Keratinocyte (primary cell): ENCODE data around the gene AGAP1. TPM values are rescaled to one million over a fixed set of nuclear protein-coding genes. Genes with fewer than 3 reads are reported as not detected.

Experiments used
- DNase-seq: peaks from one replicate; pipeline ENCODE4 v3.0.0-alpha.2; 2011; ENCODE audit warnings: low read depth, missing footprints, low spot score
- FAIRE-seq: peaks from 2 replicates; lab custom pipeline; 2011; peaks lifted over from hg19 to GRCh38; lab: Jason Lieb, UNC
- H2AFZ ChIP-seq: 2 replicates; pipeline ENCODE4 v1.6.0; 2012; ENCODE audit warnings: low read length, control low read depth, inconsistent platforms; ENCODE audit not compliant: control insufficient read depth
- H3K27ac ChIP-seq: 2 replicates; pipeline ENCODE4 v1.5.1; 2011; ENCODE audit warnings: low read length; ENCODE audit not compliant: control insufficient read depth, insufficient read depth
- H3K27me3 ChIP-seq: 3 replicates; pipeline ENCODE4 v1.6.0; 2011; ENCODE audit warnings: low read length; ENCODE audit not compliant: control insufficient read depth, insufficient read depth; ENCODE audit errors: extremely low read depth
- H3K36me3 ChIP-seq, 2 experiments: 2 replicates in 1 of 2; 3 replicates in 1 of 2; pipeline ENCODE4 v1.5.1; 2011; ENCODE audit warnings: low read length in 2 of 2, mild to moderate bottlenecking in 1 of 2; ENCODE audit not compliant: control insufficient read depth in 2 of 2, insufficient read depth in 2 of 2; ENCODE audit errors: extremely low read depth in 1 of 2
- H3K4me1 ChIP-seq: 3 replicates; pipeline ENCODE4 v1.5.1; 2011; ENCODE audit warnings: low read length; ENCODE audit not compliant: control insufficient read depth, insufficient read depth; ENCODE audit errors: extremely low read depth
- H3K4me2 ChIP-seq: 3 replicates; pipeline ENCODE4 v1.6.0; 2011; ENCODE audit warnings: low read depth, low read length; ENCODE audit not compliant: control insufficient read depth, insufficient read depth; ENCODE audit errors: extremely low read depth
- H3K4me3 ChIP-seq, 3 experiments: fragments of 200-600 bp in 1 of 3; sonication (generic) in 1 of 3; 2 replicates in 2 of 3; 3 replicates in 1 of 3; pipeline ENCODE4 v1.5.1; 2011 to 2016; ENCODE audit warnings: low read length in 3 of 3, mild to moderate bottlenecking in 3 of 3, control low read depth in 2 of 3, inconsistent platforms in 1 of 3, low read depth in 1 of 3, mixed read lengths in 1 of 3, mixed run types in 1 of 3, moderate library complexity in 1 of 3; ENCODE audit not compliant: control insufficient read depth in 2 of 3, insufficient read depth in 2 of 3; ENCODE audit errors: extremely low read depth in 1 of 3
- H3K79me2 ChIP-seq: 2 replicates; pipeline ENCODE4 v1.6.0; 2012; ENCODE audit warnings: low read length; ENCODE audit not compliant: control insufficient read depth, insufficient read depth
- H3K9ac ChIP-seq: 3 replicates; pipeline ENCODE4 v1.6.0; 2011; ENCODE audit warnings: low read length; ENCODE audit not compliant: control insufficient read depth, insufficient read depth; ENCODE audit errors: extremely low read depth
- H3K9me1 ChIP-seq: 3 replicates; pipeline ENCODE4 v1.6.0; 2011; ENCODE audit warnings: low read length; ENCODE audit not compliant: control insufficient read depth, insufficient read depth; ENCODE audit errors: extremely low read depth
- H3K9me3 ChIP-seq: 2 replicates; pipeline ENCODE4 v1.5.1; 2012; ENCODE audit warnings: low read depth, low read length; ENCODE audit not compliant: control insufficient read depth
- H4K20me1 ChIP-seq: 3 replicates; pipeline ENCODE4 v1.6.0; 2011; ENCODE audit warnings: low read length; ENCODE audit not compliant: control insufficient read depth, insufficient read depth; ENCODE audit errors: extremely low read depth
- EZH2 ChIP-seq: IDR thresholded peaks from one replicate; pipeline ENCODE4 v1.6.1; 2012; ENCODE audit warnings: inconsistent platforms, mild to moderate bottlenecking, low read length, moderate library complexity
- dilution Hi-C: fragments of 300-500 bp; cut with MboI; formaldehyde crosslinking; loops from one replicate; pipeline ENCODE4 v1.7.0; 2020; ENCODE audit warnings: low sequenced_read_pairs; ENCODE audit not compliant: extremely low pct_ligation_motif_present
- polyA plus RNA-seq, 5 experiments: library from polyadenylated mRNA; depleted of rRNA in 3 of 5; stranded (reverse) in 3 of 5; stranded (forward) in 1 of 5; unstranded in 1 of 5; fragments of >200 nt; gene quantifications; 1 replicate in 1 of 5; 2 replicates in 3 of 5; 3 replicates in 1 of 5; pipeline versions ENCODE4 v1.2.1 to v1.2.3, GENCODE V29; 2011 to 2012; ENCODE audit warnings: missing spikeins in 2 of 5, low read depth in 1 of 5, low replicate concordance in 1 of 5
- TF ChIP-seq, protein P1 (sequence below), 3 experiments: IDR thresholded peaks in 1 of 3; conservative IDR thresholded peaks in 1 of 3; optimal IDR thresholded peaks in 1 of 3; 2 replicates in 2 of 3; 3 replicates in 1 of 3; pipeline versions ENCODE3 to v1.5.1; 2011; ENCODE audit warnings: low read length in 3 of 3, mild to moderate bottlenecking in 3 of 3, moderate library complexity in 2 of 3, control low read depth in 1 of 3, inconsistent platforms in 1 of 3; ENCODE audit not compliant: insufficient read depth in 2 of 3; ENCODE audit errors: extremely low read depth in 1 of 3

Gene AGAP1
- polyA plus RNA-seq, 1 donor (not counting 4 experiments of a cell fraction or from before 2014, with no cell fraction given), result 12.6 TPM

DNA sequence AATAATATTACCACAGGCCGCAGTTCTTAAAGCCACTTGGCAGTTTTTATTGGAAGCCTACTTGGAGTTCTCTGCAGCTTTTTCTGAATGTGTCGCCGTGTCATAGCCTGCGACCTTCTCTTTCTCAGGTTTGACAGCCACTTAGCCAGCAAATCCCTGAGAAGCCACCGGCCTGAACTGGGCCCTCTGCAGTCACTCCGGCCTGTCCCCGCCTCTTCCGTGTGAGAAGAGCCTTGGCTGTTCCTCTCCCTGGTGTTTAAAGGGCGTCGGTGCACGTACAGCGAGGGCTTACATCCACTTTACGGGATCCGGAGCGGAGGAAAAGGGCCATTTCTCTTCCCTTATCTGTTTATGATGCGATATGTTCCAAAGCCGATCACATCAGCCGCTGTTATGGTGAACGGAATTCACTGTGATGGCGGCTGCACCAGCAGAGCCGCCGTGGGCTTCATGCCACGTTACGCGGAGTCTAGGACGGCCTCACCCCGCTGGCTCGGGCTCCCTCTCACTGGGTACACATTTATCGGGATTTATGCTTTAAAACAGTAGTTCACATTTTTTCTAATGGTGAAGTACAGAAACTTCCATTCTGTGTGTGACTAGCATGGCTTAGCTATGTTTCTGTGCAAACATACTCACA lies 607.6 kb downstream of the AGAP1 start:
- no peaks in the 10 kb centered on the region for H3K4me1 ChIP-seq
- no peak overlapping the region for H2AFZ ChIP-seq
- TF ChIP-seq, protein P1, sequence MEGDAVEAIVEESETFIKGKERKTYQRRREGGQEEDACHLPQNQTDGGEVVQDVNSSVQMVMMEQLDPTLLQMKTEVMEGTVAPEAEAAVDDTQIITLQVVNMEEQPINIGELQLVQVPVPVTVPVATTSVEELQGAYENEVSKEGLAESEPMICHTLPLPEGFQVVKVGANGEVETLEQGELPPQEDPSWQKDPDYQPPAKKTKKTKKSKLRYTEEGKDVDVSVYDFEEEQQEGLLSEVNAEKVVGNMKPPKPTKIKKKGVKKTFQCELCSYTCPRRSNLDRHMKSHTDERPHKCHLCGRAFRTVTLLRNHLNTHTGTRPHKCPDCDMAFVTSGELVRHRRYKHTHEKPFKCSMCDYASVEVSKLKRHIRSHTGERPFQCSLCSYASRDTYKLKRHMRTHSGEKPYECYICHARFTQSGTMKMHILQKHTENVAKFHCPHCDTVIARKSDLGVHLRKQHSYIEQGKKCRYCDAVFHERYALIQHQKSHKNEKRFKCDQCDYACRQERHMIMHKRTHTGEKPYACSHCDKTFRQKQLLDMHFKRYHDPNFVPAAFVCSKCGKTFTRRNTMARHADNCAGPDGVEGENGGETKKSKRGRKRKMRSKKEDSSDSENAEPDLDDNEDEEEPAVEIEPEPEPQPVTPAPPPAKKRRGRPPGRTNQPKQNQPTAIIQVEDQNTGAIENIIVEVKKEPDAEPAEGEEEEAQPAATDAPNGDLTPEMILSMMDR (optimal IDR thresholded peaks at IDR 0.05 in 1 of 3, IDR thresholded peaks at IDR 0.05 in 1 of 3, conservative IDR thresholded peaks at IDR 0.05 in 1 of 3; ENCODE audit: extremely low read depth in 1 of 3, insufficient read depth in 2 of 3, low read length in 3 of 3), result no peak
- TF ChIP-seq EZH2, result no peak
- no peaks in the 10 kb centered on the region for H3K27me3 ChIP-seq
- dilution Hi-C loops, result no loop called here
- H4K20me1 ChIP-seq, result no peaks in the 10 kb centered on the region
- FAIRE-seq (no peak), DNase-seq (no peak)
- H3K9ac ChIP-seq, result no peak overlapping the region
- no peaks in the 10 kb centered on the region for H3K9me3 ChIP-seq
- H3K4me2 ChIP-seq, result no peak overlapping the region
- H3K36me3 ChIP-seq, result no peaks in the 10 kb centered on the region
- no peaks in the 10 kb centered on the region for H3K79me2 ChIP-seq
- no peaks in the 10 kb centered on the region for H3K9me1 ChIP-seq
- no peak overlapping the region for H3K4me3 ChIP-seq
- no peak overlapping the region for H3K27ac ChIP-seq

DNA sequence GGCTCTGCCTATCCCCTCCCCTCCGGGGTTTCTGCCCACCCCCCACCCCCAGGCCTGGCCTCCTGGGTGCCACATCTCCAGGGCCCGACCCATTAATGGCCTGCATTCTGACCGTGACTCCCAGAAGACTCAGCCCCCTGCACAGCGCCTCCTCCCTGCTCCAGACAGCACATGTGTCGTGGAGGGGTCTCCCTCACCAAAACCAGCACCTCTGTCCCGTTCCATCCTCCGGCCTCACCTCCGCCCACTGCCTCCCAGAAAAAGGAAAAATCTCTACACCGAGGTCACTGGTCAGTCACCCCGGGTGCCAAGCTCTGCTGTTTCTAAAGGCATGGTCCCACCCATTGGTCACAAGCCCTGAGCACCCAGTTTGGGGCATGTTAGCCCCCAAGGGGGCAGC lies 609.1 kb downstream of the AGAP1 start:
- Histone ChIP-seq H3K27me3 (no peaks in the 10 kb centered on the region), H2AFZ (no peak overlapping the region), H3K9ac (no peak overlapping the region), H3K27ac (no peak overlapping the region), H3K36me3 (no peaks in the 10 kb centered on the region), H3K79me2 (no peaks in the 10 kb centered on the region), H4K20me1 (no peaks in the 10 kb centered on the region), H3K4me1 (no peaks in the 10 kb centered on the region), H3K9me1 (no peaks in the 10 kb centered on the region), H3K4me3 (no peak overlapping the region), H3K4me2 (no peak overlapping the region), H3K9me3 (no peaks in the 10 kb centered on the region)
- no peak for TF ChIP-seq EZH2
- FAIRE-seq, result no peak
- no peak for DNase-seq
- dilution Hi-C loops, result no loop called here

DNA sequence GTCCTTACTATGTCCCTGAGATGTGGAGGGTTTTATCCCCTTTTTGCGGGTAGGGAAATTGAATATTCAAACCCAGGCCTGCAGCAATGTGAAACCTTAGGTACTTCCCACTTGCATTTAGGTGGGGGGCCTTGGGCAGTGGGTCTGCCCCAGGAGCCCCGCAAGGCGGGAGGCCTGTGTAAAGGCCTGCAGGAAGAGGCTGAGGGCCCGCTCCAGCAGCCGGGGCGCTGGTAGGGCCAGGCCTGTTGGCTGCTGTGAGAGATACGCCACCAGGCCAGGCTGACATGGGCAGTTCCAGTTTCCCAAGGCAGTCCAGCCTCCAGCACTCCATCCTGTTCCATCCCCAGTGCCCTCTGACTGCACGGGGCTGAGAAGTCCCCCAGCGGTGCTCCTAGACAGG lies 610.1 kb downstream of the AGAP1 start:
- Histone ChIP-seq H3K27me3 (no peaks in the 10 kb centered on the region), H3K9ac (no peak overlapping the region), H3K36me3 (no peaks in the 10 kb centered on the region), H3K4me3 (no peak overlapping the region), H3K4me1 (no peaks in the 10 kb centered on the region), H2AFZ (no peak overlapping the region), H3K4me2 (no peak overlapping the region), H4K20me1 (no peaks in the 10 kb centered on the region), H3K27ac (no peak overlapping the region), H3K79me2 (no peaks in the 10 kb centered on the region), H3K9me1 (no peaks in the 10 kb centered on the region), H3K9me3 (no peaks in the 10 kb centered on the region)
- no peak for DNase-seq
- no peak for TF ChIP-seq EZH2
- TF ChIP-seq, protein P1 (optimal IDR thresholded peaks at IDR 0.05 in 1 of 3, IDR thresholded peaks at IDR 0.05 in 1 of 3, conservative IDR thresholded peaks at IDR 0.05 in 1 of 3; ENCODE audit: extremely low read depth in 1 of 3, insufficient read depth in 2 of 3, low read length in 3 of 3), result no peak
- no peak for FAIRE-seq
- dilution Hi-C loops, result no loop called here
